ENCODE measurements around the gene LAMC1. TPM values are rescaled to one million over a fixed set of nuclear protein-coding genes. Genes with fewer than 3 reads are reported as not detected.

Gene LAMC1
- total and polyA plus RNA-seq, 10 of the 15 experiments (the other 5 are each of a cell fraction or from before 2014, with no cell fraction given), result 4.6 to 51.4 (median 25.6) TPM

- no peak overlapping the region for H3K27ac ChIP-seq (ENCODE audit: control insufficient read depth, insufficient read depth)
- H3K9ac ChIP-seq (ENCODE audit: control insufficient read depth, insufficient read depth, low read length), result no peak overlapping the region
- H3K36me3 ChIP-seq (ENCODE audit: control insufficient read depth in 2 of 2, insufficient read depth in 2 of 2, low read length in 1 of 2), result no peaks in the 10 kb centered on the region
- no peaks in the 10 kb centered on the region for H3K9me3 ChIP-seq (replicated peaks; ENCODE audit: control insufficient read depth, insufficient read depth, low read length)
- DNase-seq (ENCODE audit: low read depth, low spot score) (no peak), FAIRE-seq (no peak), ATAC-seq (no peak)
- 30% methylated on average over 4 of the region's 4 CpGs for WGBS (ENCODE audit: insufficient coverage, insufficient replicate concordance, low lambda C conversion rate, missing lambda C conversion rate)
- H4K20me1 ChIP-seq (ENCODE audit: control insufficient read depth, insufficient read depth), result no peaks in the 10 kb centered on the region
- ChIA-PET SMC1A (ENCODE audit: uncharacterized antibody, unreplicated experiment) (interaction anchor here (1.1 to 1.5 kb wide), 2 partner anchors 12 to 30 kb away, joined by 3 read pairs; no protein-coding TSS in a partner anchor), POLR2A (no interaction called here), RAD21 (ENCODE audit: unreplicated experiment) (no interaction called here), CTCF (interaction anchor here (1.1 kb wide), 1 partner anchor 40 kb away, joined by 4 read pairs; no protein-coding TSS in a partner anchor)
- BruUV-seq (replicated peaks), result no TSS peak
- H3K27me3 ChIP-seq (replicated peaks in 1 of 2; ENCODE audit: control insufficient read depth in 2 of 2, insufficient read depth in 2 of 2, low read length in 1 of 2), result no peaks in the 10 kb centered on the region
- in situ Hi-C loops (cut with MboI), result no loop called here
- TF ChIP-seq POLR2AphosphoS5 (IDR thresholded peaks at IDR 0.05; ENCODE audit: low read length) (no peak), JUNB (IDR thresholded peaks at IDR 0.05) (no peak), E4F1 (IDR thresholded peaks at IDR 0.05; ENCODE audit: borderline replicate concordance, partially characterized antibody) (no peak), ESRRA (IDR thresholded peaks at IDR 0.05; ENCODE audit: low read length) (no peak), MEF2B (IDR thresholded peaks at IDR 0.05; ENCODE audit: partially characterized antibody, poor library complexity, severe bottlenecking) (no peak), HCFC1 (IDR thresholded peaks at IDR 0.05; ENCODE audit: low read length) (no peak), FOXK2 (IDR thresholded peaks at IDR 0.05) (no peak), NFYA (IDR thresholded peaks at IDR 0.05; ENCODE audit: borderline replicate concordance, low read depth, low read length) (no peak), RELA (IDR thresholded peaks at IDR 0.05; ENCODE audit: borderline replicate concordance, partially characterized antibody) (no peak), RELB (IDR thresholded peaks at IDR 0.05; ENCODE audit: low read depth) (no peak), USF2 (IDR thresholded peaks at IDR 0.05; ENCODE audit: borderline replicate concordance, low read depth, low read length) (no peak), RAD51 (IDR thresholded peaks at IDR 0.05) (no peak), MAX (IDR thresholded peaks at IDR 0.05; ENCODE audit: low read depth, low read length) (no peak), POLR2AphosphoS2 (IDR thresholded peaks at IDR 0.05; ENCODE audit: low read depth, low read length) (no peak), SMC3 (IDR thresholded peaks at IDR 0.05; ENCODE audit: borderline replicate concordance, low read length) (no peak), CBX5 (IDR thresholded peaks at IDR 0.05; ENCODE audit: low read depth) (no peak), PML (IDR thresholded peaks at IDR 0.05; ENCODE audit: low read length) (no peak), NKRF (conservative IDR thresholded peaks at IDR 0.05) (no peak), SMAD5 (IDR thresholded peaks at IDR 0.05; ENCODE audit: low read depth) (no peak)
- H3K4me2 ChIP-seq (ENCODE audit: control insufficient read depth, insufficient read depth), result no peak overlapping the region
- H2AFZ ChIP-seq (ENCODE audit: control insufficient read depth, low read depth, low read length), result no peak overlapping the region
- H3K4me1 ChIP-seq (ENCODE audit: control insufficient read depth, insufficient read depth, low read length), result no peaks in the 10 kb centered on the region
- H3K79me2 ChIP-seq (ENCODE audit: control insufficient read depth, insufficient read depth, low read length), result no peaks in the 10 kb centered on the region
- intact Hi-C loops (cut with micrococcal nuclease; ENCODE audit: unreplicated experiment), result no loop called here
- no peak overlapping the region for H3K4me3 ChIP-seq
Measured at GRCh38 chr1:183003203-183003602, 20.0 kb upstream of the LAMC1 start.
